H54 (cell line): Measurements from ENCODE around the gene DHDH.
"Not testable (repeated sequence)": the region's sequence is repeated elsewhere in the genome, so short reads cannot be mapped to it uniquely, and the experiment has no call there.

ENCODE experiments used
- DNase-seq: peaks from one replicate; pipeline ENCODE4 v3.0.0; 2011; ENCODE audit warnings: low spot score, mixed read lengths; ENCODE audit not compliant: insufficient read length
- FAIRE-seq: peaks from 3 replicates; lab custom pipeline; 2011; peaks lifted over from hg19 to GRCh38; lab: Jason Lieb, UNC
- POLR2A ChIP-seq: IDR thresholded peaks from 2 replicates; pipeline ENCODE4 v1.6.1; 2011; ENCODE audit warnings: low read depth, mild to moderate bottlenecking, low read length

The DHDH gene

DNA sequence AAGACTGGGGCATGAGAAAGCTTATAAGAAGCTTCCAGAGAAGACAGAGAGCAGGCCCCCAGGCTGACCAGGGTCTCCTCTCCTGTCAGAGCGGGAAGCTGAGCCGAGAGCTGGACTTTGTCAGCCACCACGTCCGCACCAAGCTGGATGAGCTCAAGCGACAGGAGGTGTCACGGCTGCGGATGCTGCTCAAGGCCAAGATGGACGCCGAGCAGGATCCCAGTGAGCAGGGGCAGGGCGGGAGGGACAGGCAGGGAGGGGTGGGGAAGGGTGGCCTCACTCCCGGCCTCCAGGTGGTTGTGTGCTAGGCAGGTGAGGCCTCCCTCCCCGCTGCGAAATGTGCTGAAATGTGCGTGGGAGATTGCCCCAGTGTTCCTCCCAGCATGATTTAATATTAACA lies 27.8 kb upstream of the DHDH start:
- DNase-seq, result no peak
- TF ChIP-seq POLR2A, result no peak
- no peak for FAIRE-seq

DNA sequence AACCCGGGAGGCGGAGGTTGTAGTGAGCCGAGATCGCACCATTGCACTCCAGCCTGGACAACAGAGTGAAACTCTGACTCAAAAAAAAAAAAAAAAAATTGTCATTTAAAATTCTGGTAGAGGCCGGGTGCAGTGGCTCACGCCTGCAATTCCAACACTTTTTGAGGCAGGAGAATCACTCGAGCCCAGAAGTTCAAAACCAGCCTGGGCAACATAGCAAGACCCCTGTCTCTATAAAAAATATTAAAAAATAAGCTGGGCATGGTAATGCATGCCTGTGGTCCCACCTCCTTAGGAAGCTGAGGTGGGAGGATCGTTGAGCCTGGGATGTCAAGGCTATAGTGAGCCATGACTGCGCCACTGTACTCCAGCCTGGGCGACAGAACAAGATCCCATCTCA lies 27.2 kb upstream of the DHDH start:
- FAIRE-seq, result no peak
- TF ChIP-seq POLR2A, result no peak

DNA sequence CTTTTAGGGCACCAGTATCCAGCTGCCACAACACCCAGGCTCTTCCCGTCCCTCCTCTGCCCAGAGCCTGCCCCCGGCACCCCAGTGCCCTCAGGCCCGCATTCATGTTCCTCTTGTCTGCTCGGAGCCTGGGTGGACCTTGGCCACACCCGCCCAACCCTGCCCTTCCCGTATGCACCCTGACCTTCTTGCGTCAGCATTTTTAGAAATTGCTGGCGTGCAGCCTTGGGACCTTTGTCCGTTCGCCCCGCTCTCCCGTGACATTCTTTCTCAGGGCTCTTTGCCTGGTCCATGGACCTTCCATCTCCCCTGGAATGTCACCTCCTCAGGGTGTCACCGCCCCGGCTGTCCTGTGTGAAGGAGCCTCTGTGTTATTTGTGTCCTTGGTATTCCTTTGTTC lies 25.8 kb upstream of the DHDH start:
- FAIRE-seq (no peak), DNase-seq (no peak)
- TF ChIP-seq POLR2A, result no peak

More for the DNA sequence above, 27.2 kb upstream of the DHDH start:
- DNase-seq, result no peak

DNA sequence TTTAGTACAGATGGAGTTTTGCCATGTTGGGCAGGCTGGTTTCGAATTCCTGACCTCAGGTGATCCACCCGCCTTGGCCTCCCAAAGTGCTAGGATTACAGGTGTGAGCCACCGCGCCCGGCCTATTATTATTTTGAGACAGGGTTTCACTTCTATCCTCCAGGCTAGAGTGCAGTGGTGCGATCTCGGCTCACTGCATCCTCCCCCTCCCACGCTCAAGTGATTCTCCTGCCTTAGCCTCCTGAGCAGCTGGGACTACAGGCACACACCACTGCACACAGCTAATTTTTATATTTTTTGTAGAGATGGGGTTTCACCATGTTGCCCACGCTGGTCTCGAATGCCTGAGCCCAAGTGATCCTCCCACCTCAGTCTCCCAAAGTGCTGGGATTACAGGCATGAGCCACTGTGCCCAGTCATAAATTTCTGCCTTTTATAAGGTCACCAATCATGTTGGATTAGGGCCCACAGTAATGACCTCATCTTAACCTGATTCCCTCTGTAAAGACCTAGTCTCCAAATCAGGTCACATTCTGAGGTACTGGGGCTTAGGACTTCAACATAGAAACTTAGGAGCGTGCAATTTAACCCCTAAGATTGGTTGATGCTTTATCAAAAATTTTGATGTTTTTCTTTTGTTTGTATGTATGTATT lies 23.9 kb upstream of the DHDH start:
- DNase-seq, FAIRE-seq: not testable (repeated sequence)

DNA sequence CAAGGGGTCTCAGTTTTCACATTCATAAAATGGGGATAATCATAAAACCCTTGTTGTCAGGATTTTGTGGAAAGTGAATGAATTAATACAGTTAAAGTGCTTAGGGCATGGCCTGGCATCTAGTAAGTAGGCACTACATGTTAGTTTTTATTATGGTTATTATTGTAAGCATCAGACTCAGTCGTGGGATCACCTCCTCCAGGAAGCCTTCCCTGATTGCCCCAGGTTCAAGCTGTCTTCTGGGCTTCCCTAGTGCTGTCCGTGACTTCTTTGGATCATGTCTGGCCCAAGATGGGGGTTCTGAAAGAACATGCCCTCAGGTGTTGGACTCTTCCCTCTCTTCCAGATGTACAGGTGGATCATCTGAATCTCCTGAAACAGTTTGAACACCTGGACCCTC lies 22.7 kb upstream of the DHDH start:
- no peak for DNase-seq
- no peak for FAIRE-seq
- no peak for TF ChIP-seq POLR2A

GRCh38 chr19:48913114-48913889 lies 20.2 kb upstream of the DHDH start:
- no peak for TF ChIP-seq POLR2A
- DNase-seq (no peak), FAIRE-seq (no peak)

DNA sequence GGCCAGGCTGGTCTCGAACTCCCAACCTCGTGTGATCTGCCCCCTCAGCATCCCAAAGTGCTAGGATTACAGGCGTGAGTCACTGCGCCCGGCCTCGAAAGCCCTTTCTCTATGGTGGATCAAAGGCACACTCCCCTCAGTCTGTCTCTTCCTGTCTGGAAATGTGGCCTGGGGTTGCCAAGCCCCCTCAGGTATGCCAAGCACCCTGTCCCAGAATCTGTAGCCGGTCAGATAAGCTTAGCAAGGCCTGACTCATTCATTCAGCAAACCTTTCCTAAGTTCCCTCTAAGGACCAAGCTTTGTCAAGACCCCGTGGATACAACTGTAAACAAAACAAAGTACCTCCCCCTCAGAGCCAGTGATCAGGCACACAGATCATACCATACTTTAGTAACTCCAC lies 19.3 kb upstream of the DHDH start:
- FAIRE-seq (no peak), DNase-seq (no peak)
- no peak for TF ChIP-seq POLR2A

- no peak for FAIRE-seq
- no peak for DNase-seq
- TF ChIP-seq POLR2A, result no peak
Measured at GRCh38 chr19:48915757-48916156, 17.7 kb upstream of the DHDH start.

DNA sequence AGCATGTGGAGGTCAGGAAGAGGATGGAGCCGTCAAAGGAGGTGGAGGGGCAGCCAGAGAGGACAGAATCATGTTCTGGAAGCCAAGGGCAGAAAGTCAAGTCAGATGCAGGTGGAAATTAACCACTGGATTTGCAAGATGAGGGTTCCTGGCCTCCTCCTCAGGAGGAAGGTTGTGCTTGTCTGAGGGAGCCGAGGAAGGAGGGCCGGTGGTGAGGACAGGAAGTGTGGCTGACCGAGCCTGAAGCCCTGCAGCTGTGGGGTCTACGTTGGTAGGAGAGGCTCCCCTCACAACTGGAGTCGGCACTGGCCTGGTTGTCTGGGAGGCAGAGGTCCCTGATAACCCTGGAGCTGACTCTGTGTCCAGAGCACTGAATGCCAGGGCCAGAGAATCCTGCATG lies 15.4 kb upstream of the DHDH start:
- FAIRE-seq (no peak), DNase-seq (no peak)
- no peak for TF ChIP-seq POLR2A

DNA sequence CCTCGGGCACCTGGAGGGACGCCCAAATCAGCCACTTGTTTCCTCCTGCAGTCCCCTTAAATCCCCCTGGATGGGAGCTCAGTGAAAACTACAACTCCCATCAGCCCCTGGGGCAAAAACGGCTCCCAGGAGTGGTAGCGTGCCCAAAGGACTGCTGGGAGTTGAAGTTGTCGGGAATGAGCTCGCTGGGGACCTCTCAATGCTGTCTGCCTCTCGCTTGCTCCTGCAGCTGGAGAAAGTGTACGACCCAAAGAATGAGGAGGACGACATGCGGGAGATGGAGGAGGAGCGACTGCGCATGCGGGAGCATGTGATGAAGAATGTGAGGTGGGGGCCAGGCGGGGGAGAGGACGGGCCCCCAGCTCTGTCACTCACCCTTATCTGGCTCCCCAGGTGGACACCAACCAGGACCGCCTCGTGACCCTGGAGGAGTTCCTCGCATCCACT lies 14.7 kb upstream of the DHDH start:
- DNase-seq (no peak), FAIRE-seq (no peak)
- no peak for TF ChIP-seq POLR2A

- DNase-seq, FAIRE-seq: not testable (repeated sequence)
Measured at GRCh38 chr19:48919271-48919670, 14.2 kb upstream of the DHDH start.

- TF ChIP-seq POLR2A, result no peak
- FAIRE-seq (no peak), DNase-seq (no peak)
Measured at GRCh38 chr19:48920949-48921348, 12.6 kb upstream of the DHDH start.

GRCh38 chr19:48921721-48922500 lies 11.6 kb upstream of the DHDH start:
- FAIRE-seq (no peak), DNase-seq (no peak)
- TF ChIP-seq POLR2A, result no peak
